ENCODE results near the gene NOSTRIN.

DNA sequence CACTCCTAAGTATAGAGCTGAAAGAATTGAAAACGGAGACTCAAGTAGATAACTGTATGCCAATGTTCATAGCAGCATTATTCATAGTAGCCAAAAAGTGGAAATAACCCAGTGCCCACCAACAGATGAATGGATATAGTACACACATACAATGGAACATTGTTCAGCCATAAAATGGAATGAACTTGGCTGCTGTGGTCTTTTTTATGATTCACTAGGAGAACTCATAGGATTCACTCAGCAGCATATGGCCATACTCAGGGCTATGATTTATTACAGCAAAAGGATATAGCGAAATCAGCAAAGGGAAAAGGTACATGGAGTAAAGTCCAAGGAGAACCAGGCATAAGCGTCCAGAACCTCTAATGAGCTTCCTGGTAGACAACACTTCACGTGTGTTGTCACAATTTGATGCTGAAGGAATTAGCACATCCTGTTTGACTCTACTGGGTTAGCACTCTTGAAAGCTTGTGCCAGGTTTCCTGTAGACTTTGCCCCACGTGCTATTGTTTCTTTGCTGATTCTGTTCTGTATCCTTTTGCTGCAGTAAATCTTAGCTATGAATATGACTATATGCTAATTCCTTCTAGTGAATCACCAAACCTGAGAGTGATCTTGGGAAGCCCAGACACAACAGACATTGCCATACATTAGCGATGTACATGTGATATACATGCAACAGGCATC lies 72.1 kb downstream of the NOSTRIN start:
- TF ChIP-seq ZNF596 (tag by site-specific recombination; IDR thresholded peaks at IDR 0.05) (no peak), ZNF274 (IDR thresholded peaks at IDR 0.05; ENCODE audit: low read length) (no peak), ZNF274 (tag by site-specific recombination; IDR thresholded peaks at IDR 0.05; ENCODE audit: borderline replicate concordance) (no peak), CTCF (tag by site-specific recombination; IDR thresholded peaks at IDR 0.05) (no peak), ZNF416 (tag by site-specific recombination; IDR thresholded peaks at IDR 0.05) (no peak), ZBTB11 (tag by site-specific recombination; conservative IDR thresholded peaks at IDR 0.05; ENCODE audit: low read depth) (no peak), ZNF140 (tag by site-specific recombination; IDR thresholded peaks at IDR 0.05) (no peak), ZIC2 (tag by site-specific recombination; IDR thresholded peaks at IDR 0.05) (no peak), KLF7 (tag by site-specific recombination; IDR thresholded peaks at IDR 0.05; ENCODE audit: borderline replicate concordance) (no peak), ZSCAN18 (tag by site-specific recombination; IDR thresholded peaks at IDR 0.05) (no peak), KLF10 (tag by site-specific recombination; IDR thresholded peaks at IDR 0.05) (no peak), PATZ1 (tag by site-specific recombination; IDR thresholded peaks at IDR 0.05) (no peak)

Data from HEK293 (cell line).